Measurements from ENCODE around the gene STXBP2. TPM values are rescaled to one million over a fixed set of nuclear protein-coding genes. Genes with fewer than 3 reads are reported as not detected.

STXBP2 gene
- total and polyA plus RNA-seq, 9 of the 15 experiments (the other 6 are each of a cell fraction or from before 2014, with no cell fraction given) = 2.5 to 163 (median 71.3) TPM

GRCh38 chr19:7619671-7620441 is 17.1 kb upstream of the STXBP2 start:
- peak; percentile 36; the same call in 1 of the 2 replicates for TF ChIP-seq ZBTB33 (CRISPR knock-in tag; IDR thresholded peaks at IDR 0.05)
- peak; percentile 45; the same call in 1 of the 2 replicates for TF ChIP-seq RBFOX2 (IDR thresholded peaks at IDR 0.05; ENCODE audit: low read depth, low read length)
- TF ChIP-seq ZNF785 (CRISPR knock-in tag; IDR thresholded peaks at IDR 0.05) = no peak
- in situ Hi-C loops (cut with MboI) (no loop called here), intact Hi-C loops (cut with micrococcal nuclease) (no loop called here)
- no peak overlapping the region for H3K9ac ChIP-seq (ENCODE audit: insufficient read depth in 1 of 2, low read depth in 2 of 2, low read length in 2 of 2)
- H3K4me2 ChIP-seq (ENCODE audit: insufficient read depth, low read length) = no peak overlapping the region
- FAIRE-seq = no peak
- peaks cover 0 to 1% of the 10 kb centered on the region in 2 experiments; a peak in 1 of 5 replicates for H3K27me3 ChIP-seq (ENCODE audit: control insufficient read depth in 2 of 2, insufficient read depth in 2 of 2, low read length in 2 of 2)
- H3K79me2 ChIP-seq (ENCODE audit: control insufficient read depth, insufficient read depth, low read length) = no peaks in the 10 kb centered on the region
- H2AFZ ChIP-seq (ENCODE audit: low read depth, low read length) = no peak overlapping the region
- H3K9me1 ChIP-seq (ENCODE audit: control insufficient read depth, insufficient read depth, low read length) = no peaks in the 10 kb centered on the region
- ATAC-seq = no peak
- H3K9me3 ChIP-seq (replicated peaks; ENCODE audit: control insufficient read depth, insufficient read depth, low read depth, low read length) = no peaks in the 10 kb centered on the region
- H4K20me1 ChIP-seq (replicated peaks; ENCODE audit: control insufficient read depth, insufficient read depth, low read length) = 0 out of 2 replicates have a peak, but pooled peaks cover 1% of the 10 kb centered on the region
- ChIA-PET CTCF (ENCODE audit: low intra/inter-chr PET ratio) (no interaction called here), POLR2A (interaction anchor here (0.6 to 2.7 kb wide), 4 partner anchors 9 to 947 kb away, joined by 3 to 22 read pairs (median 4); partner anchors contain the start of genes PET100 and XAB2)
- H3K36me3 ChIP-seq (ENCODE audit: control insufficient read depth, insufficient read depth, low read length) = peaks cover 52% of the 10 kb centered on the region; the same call in 2 of the 3 replicates
- BruUV-seq (replicated peaks) = TSS peak; percentile 45
- no peak overlapping the region for H3K27ac ChIP-seq (ENCODE audit: extremely low read depth, low read depth, low read length)
- DNase-seq (ENCODE audit: extremely low read depth in 1 of 4, low spot score in 3 of 4) = no peak
- peaks cover 2 to 61% of the 10 kb centered on the region in 2 experiments; a peak in 4 of 5 replicates for H3K4me1 ChIP-seq (replicated peaks in 1 of 2; ENCODE audit: control insufficient read depth in 2 of 2, insufficient read depth in 2 of 2, low read length in 2 of 2)
- no peak overlapping the region for H3K4me3 ChIP-seq
- WGBS (ENCODE audit: insufficient coverage, low coverage, missing lambda C conversion rate) = 97% methylated on average over 14 of the region's 48 CpGs
